NCI-H1694 treated with DMSO at 0.1 percent for 48 hours (cell line): ENCODE results near the gene MAPRE3.

Experiments used
- DNase-seq: peaks from one replicate; lab custom pipeline; 2025; lab: John Stamatoyannopoulos, UW

Gene MAPRE3

GRCh38 chr2:26983746-26984145 lies 13.3 kb downstream of the MAPRE3 start:
- no peak for DNase-seq

DNA sequence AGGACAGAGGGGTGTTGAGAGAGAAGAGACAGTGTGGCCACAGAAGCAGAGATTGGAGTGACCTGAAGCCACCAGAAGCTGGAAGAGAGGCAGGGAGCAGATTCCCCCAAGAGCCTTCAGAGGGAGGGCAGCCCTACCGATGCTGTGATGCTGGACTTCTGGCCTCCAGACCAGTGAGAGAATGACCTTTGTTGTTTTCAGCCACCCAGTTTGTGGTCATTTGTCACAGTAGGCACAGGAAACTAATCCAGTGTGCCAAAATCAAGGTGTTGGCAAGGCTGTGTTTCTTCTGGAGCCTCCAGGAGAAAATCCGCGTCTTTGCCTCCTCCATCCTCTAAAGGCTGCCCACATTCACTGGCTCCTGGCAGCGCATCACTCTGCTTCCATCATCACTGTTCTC lies 15.4 kb downstream of the MAPRE3 start:
- DNase-seq, result no peak

- DNase-seq, result no peak
These were observed 16.1 kb downstream of the MAPRE3 start for GRCh38 chr2:26986576-26986975.

DNA sequence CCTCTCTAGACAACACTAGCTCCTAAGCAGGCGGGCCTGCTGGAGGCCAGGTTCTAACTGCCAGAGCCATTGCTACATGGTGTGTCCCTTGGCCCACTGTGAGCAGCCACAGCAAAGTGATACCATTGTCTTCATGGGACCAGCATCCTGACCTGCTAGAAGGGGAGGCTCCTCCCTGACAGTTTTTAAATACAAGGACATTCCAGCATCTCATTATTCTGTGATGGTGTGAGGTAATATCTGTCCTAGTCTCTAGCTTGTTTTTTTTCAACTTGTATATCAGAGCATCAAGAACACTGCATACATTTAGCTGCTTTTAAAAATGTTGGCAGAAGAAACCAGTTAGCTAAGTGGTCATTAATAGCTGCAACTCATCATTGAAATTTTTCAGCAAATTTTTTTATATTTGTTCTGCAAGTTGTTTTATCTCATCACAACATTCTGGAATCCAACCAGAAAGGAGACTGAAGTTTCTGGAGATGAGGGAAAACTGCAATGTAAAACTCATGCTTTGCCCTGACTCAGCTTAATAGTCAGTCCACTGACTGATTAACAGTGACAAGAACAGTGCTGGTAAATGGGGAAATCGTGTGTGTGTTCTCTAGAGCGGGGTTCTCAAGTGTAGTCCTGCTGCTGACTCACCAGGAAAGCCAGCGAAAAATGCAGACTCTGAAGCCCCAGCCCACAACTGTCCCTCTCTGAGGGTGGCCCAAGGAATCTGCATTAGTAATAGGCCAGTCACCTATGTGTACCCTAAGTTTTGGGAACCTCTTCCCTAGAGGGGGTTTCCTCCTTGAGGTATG lies 17.8 kb downstream of the MAPRE3 start:
- no peak for DNase-seq

GRCh38 chr2:26989156-26989555 lies 18.7 kb downstream of the MAPRE3 start:
- DNase-seq, result no peak

- no peak for DNase-seq
These were observed 21.3 kb downstream of the MAPRE3 start for GRCh38 chr2:26991717-26992116.

DNA sequence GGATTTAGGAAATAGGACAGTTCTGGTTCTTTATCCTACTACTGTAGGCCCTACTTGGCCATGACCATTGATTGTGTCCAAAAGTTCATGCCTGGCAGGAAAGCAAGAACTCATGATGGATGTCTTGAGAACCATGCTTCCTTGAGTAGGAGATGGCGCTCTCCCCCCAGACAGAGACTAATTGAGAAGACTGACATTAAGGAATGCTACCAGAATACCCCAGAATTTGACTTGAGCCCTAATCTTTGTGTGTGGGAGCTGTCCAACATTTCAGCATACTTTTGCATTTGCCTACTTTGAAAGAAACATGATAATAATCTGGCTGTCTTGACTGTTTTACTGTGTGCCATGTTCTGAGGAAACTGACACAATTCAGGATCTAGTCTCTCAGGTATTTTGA lies 23.3 kb downstream of the MAPRE3 start:
- no peak for DNase-seq

- DNase-seq, result no peak
These were observed 24.5 kb downstream of the MAPRE3 start for GRCh38 chr2:26994983-26995382.

DNA sequence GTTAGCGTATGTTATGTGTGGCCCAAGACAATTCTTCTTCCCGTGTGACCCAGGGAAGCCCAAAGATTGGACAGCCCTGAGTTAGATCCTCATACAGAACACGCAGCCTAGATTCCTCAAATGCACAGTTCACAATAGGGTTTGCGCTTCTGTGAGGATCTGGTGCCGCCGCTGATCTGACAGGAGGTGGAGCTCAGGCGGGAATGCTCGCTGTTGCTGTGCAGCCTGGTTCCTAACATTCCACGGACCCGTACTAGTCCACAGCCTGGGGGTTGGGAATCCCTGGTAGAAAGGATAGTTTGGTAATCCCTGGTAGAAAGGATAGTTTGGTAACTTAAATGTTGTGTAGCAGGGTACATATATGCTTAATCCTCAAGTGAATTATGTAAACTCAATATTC lies 27.0 kb downstream of the MAPRE3 start:
- DNase-seq, result no peak

DNA sequence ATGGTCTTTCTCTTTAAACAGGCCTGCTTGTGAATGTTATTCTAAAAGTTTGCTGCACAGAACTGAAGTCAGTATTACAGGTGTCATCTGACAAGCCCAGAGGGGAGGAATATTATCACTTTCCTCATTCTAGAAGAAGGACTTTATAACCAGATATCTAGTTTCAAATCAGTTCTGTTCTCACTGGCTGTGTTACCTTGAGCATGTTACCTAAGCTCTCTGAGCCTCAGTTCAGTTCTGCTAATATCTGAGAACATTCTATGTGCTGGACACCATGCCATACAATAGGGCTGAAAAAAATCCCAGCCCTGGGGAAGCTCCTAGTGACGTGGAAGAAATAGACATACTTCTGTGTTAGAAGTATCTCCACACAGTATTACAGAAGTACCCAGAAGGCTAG lies 27.9 kb downstream of the MAPRE3 start:
- no peak for DNase-seq

DNA sequence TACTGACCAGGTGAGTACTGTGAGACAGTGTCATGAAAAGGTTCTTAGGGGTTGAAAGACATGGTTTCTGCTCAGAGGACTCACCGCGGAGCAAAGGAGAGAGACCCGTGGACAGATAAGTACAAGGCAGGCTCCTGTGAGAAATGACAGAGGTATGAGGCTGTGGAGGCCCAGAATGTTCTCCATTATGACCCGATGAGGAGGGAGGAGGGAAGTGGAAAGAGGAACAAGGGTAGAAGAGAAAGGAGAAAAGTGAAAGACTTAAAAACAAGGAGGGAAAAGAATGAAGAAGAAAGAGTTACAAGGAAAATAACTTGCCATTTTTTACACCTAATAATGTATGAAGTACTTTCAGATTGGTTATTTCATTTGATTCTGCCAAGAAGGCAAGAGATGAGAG lies 29.8 kb downstream of the MAPRE3 start:
- no peak for DNase-seq

GRCh38 chr2:27000995-27001394 lies 30.6 kb downstream of the MAPRE3 start:
- no peak for DNase-seq

DNA sequence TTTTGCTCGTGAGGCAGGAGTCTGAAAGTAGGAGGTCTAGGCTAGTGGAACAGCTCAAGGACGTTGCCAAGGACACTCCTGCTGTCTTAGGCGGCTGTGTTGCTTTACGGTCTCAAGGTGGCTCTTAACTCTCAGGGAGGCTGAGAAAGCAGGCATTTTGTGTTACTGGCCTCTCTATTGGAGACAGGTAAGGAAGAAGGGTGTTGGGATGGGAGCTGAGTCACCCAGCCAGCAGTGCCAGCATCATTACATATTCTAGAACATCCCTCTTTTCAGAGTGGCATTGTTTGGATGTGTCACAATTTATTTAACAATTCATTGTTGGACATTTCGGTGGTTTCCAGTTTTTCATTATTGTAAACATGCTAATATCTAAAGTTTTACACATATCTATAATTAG lies 31.5 kb downstream of the MAPRE3 start:
- no peak for DNase-seq

DNA sequence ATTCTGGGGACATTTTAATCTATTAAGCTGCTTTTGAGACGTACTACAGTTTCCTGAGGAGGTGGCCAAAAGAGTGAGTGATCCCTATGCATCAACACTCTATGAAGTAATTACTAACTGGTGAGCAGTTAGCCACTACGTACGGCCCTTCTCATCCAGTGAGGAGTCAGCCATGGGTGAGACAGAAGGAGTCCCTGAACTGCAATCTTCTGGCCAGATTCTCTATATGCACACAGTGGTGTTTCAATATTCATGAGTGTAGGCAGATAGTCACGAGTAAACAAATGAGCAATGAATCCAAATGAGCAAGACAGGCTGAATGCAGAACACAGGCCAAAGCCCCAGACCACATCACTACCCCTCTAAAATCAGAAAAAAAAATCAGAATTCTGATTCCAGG lies 32.6 kb downstream of the MAPRE3 start:
- no peak for DNase-seq

- no peak for DNase-seq
These were observed 33.4 kb downstream of the MAPRE3 start for GRCh38 chr2:27003857-27004256.

GRCh38 chr2:27006602-27007415 lies 36.4 kb downstream of the MAPRE3 start:
- DNase-seq, result no peak

DNA sequence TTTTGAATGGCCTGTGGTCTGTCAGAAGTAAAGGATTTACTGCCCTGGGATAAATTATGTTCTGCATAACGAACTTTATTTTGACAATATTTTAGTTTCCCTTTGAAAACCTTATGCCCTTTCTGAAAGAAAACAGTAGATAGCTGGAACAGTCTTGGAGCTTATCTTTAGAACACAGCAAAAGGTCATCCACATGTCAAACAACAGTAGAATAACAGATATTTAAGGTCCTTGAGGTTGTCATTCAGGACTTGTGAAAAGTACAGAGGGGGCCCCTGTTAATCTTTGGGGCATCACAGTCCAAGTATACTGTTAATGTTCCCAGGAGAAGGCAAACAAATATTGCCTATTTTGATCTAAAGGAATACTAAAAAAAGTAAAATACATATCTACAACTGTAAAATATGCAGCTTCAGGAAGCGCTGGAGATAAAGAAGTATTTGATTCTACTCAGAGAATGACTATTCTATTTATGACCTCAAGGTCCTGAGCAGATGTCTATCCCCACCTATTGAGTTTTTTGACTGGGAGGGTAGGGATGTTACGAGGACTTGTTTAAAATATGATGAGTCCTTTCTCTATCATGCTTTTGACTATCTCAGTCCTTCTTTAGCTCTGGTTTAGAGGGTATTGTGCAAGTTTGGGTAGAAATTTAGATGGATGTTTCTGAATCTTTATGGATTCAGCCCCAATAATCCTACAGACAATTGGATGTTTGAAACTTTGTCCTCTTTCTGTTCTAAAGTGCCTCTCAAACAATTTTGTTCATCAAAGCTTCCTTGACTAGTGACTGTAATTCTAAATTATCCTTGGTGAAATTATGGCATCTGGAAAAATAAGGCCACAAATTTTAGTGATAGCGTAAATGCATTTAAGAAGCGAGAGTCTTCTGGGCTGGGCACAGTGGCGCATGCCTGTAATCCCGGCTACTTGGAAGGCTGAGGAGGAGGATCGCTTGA lies 37.3 kb downstream of the MAPRE3 start:
- DNase-seq, result no peak

GRCh38 chr2:27008678-27009077 lies 38.2 kb downstream of the MAPRE3 start:
- no peak for DNase-seq

DNA sequence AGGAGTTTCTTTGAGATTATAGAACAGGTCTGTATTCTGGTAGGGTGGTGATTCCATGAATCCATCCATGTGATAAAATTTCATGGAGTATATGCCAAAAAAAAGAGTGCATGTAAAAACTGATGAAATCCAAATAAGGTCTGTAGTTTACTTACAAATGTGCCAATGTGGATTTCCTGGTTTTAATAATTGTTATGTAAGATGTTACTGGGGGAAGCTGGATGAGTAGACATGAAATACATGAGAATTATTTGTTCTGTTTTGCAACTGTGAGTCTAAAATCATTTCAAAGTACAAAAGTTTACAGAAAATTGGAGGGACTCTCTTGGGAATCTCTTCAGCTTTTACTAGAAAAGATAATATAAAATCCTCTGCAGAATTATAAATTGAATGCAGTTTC lies 38.6 kb downstream of the MAPRE3 start:
- no peak for DNase-seq

DNA sequence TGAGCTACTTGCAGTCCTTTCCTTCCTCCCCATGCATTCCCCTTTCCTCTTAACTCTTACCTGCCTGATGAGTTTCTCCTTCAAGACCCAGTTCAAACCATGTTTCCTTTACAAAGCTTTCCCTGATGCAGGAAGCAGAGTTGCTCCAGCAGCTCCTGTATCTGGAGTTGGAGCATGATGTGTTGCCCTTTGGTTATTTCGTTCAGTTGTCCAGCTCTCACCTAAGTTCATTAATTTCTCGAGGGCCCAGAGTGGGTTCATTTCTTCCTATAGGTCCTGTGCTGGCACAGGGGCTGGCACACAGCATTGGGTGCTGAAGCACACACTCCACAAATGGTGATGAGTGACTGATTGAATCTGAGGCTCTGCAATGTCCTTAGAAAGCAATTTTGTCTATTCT lies 39.3 kb downstream of the MAPRE3 start:
- no peak for DNase-seq

- no peak for DNase-seq
These were observed 39.7 kb downstream of the MAPRE3 start for GRCh38 chr2:27010139-27010538.

DNA sequence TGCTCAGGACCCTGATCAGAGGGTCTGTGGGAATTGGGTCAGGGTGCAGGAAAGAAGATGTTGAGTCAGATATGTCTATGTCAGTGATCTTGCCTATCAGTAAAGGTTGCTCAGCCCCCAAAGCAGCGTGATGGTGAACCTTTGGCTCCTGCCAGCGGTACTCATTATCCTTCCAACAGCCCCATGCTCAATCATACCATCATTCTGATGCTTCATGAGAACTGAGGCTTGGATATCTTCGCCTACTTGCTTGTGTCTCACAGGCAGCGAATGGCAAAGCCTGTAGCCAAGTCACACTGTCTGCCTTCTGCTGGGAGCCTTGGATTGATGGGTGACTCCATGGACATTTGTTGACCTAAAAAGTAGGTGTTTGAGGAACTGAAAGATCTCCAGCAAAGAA lies 43.3 kb downstream of the MAPRE3 start:
- no peak for DNase-seq
